NCI-H510A treated with DMSO at 0.1 percent for 48 hours (cell line): ENCODE results near the gene HOXD3.

ENCODE experiments used
- DNase-seq: peaks from one replicate; lab custom pipeline; 2025; lab: John Stamatoyannopoulos, UW

Gene HOXD3

DNA sequence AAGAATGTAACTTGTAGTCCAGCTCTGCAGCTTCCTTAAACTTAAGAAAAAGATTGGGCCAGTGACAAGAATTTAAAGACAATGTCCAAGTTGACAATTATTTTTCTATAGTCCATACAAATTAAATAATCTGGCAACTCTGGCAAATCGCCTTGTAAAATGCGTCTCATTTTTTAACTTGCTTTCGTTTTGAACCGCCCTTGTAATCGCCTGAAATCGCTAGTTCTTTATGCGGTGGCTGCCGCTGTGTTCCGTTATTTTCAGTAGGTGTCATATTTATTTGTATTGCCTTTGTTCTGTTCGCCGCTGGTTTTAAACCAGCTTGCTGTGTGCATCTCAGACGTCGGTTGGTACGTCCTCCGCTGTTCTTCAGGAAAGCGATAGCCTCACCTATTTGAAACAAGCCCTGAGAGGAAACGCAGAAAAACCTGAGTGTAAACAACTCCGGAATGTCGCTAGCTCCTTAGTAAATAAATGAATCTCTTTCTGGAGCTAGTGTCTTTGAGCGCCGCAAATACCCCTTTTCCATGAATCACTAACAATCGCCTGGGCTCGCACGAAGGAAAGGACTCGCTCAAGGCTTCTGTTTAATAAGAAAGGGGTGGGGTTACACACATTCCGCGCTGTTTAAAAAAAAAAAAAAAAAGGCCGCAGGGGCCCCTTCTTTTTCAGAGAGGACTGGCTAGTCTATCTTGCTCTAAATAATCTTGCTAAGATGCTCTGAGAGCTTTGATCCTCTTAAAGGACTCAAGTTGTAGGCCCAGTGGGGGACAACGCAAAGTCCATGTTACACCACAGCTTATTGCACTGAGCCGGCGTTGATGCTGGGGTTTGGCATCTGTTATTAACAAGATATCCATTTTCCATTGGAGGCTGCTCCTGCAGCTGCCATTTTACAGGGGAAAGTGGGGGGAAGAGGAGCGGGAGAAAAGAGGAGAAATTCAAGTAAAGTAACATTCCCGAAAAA, 24.6 kb upstream of the HOXD3 start:
- DNase-seq, result no peak

DNA sequence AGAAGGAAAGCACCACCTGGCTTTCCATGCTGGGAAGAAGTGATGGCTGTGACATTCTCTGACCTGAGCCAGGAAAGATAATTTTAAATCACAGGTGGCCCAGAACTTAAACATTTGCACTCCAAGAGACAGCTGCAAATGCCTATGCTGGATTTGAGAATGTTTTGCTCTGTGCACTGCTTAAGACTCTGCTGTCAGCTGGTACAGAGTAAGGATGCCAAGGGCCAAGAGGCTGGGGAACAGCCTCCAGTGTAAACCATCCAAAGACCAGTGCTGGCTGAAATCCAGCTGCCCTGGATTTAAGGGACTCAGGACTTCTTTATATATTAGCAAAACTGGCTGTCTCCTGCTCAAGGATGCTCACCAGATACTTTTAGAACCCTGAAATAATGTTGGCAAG, 23.7 kb upstream of the HOXD3 start:
- no peak for DNase-seq

DNA sequence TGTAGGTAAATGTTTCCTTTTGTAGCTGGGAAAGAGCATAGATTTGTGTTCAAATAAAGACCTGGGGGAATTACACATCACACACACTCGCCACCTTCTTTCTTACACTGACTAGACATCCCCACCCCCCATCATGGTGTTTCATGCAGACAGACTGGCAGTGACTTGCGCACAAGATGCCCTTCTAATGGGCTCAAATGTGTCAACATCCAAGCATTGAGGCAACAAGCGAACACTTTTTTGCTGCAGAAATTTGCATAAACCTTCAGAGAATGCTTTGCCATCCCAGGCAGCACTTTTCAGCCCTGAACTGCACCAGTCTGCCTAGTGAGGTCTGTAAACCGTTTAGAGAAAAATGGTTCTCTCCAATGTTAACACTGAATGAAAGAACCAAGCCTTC, 23.1 kb upstream of the HOXD3 start:
- DNase-seq, result no peak

DNA sequence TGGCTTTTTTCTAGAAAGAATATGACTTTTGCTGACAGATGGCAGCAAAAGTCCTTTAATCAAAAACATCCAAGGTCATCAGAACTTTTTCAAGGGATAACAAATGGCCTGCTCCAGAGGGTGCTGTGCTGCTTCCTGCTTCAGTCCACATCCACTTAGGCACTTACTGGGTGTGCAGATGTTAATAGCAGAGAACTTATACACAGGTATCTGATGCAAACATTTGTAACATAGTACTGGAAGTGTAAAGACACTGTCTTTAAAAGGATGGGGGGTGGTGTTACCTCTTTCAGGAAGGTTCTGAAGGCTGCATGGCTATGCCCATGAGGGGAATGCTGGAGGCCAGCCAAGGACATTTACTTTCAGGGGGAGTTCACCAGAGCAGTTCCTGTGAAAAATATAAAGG, 22.1 kb upstream of the HOXD3 start:
- DNase-seq, result no peak

DNA sequence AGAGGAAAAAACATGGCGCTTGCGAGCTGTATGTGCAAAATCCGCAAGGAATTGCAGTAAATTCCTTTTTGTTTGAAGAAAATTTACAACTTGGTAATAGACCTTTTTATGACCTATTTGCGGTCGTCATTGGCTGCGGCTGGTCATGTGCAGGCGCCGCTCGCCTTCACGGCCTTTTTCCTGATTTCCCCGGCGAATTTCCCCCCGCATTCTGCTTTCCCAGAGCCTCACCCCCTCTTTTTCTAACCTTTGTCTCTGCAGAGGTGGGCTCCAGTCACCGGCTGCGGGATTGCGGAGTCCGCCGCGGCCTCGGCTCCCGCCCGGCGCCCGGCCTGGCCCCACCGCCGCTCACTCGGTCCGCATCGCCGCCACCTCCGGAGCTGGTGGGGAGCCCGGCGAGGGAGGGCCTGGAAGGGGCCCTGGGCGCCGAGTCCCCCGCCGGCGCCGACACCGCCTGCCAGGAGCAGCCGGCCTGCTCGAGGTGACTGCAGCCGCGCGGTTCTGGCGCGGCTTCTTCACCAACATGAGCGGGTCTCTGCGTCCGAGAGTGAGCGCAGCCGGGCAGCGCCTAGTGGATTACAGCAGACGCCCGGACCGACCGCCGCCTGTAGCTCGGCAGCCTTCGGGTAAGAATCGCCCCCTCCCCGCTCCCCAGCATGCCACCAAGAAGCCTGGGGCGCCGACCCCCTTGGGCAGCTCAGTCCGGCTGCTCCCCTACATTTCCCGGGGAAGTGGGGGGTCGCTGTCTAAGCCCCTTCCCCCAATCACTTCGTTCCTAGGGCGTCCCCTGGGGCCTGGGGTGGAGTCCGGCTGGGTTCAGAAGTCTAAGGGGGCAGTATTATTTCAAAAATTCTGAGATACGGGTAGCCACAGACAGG, 20.5 kb upstream of the HOXD3 start:
- DNase-seq, result peak; percentile 56

DNA sequence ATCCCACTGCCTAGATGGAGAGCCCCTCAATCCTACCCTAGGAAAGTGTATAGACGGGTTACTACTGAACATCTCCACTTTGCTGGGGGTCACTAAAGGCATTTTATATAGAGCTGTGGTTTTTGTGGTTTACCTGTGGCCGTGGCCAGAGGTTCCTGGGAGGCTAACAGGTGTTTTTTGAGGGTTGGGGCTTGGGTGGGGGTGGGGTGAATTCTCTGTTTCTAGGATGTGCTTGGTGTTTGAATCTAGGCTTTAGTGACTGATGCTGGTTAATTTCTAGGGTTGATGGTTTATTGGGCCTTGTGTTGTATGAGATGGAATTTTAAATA, 19.9 kb upstream of the HOXD3 start:
- DNase-seq, result no peak

DNA sequence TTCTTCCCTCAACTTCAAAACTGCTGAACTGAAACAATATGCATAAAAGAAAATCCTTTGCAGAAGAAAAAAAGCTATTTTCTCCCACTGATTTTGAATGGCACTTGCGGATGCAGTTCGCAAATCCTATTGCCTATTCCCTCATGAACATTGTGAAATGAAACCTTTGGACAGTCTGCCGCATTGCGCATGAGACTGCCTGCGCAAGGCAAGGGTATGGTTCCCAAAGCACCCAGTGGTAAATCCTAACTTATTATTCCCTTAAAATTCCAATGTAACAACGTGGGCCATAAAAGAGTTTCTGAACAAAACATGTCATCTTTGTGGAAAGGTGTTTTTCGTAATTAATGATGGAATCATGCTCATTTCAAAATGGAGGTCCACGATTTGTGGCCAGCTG, 19.2 kb upstream of the HOXD3 start:
- no peak for DNase-seq

DNA sequence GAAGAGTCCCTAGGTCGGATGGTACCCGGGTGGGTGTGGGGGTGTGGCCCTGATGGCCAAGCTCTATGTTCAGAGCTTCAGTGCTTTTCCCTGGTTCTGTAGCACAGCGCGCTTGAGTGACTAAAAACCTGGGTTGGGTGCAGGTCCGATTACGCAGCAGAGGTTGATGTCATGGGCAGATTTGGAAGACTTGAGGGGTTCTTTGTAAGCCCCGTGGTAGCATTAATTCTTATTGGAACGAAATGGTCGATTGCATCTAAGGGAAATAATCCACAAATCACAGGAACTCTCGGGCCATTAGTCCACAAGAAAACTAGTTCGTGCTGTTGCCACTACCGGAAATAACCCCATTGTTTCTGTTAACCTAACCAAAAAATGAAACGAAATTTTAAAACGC, 18.6 kb upstream of the HOXD3 start:
- DNase-seq, result no peak

DNA sequence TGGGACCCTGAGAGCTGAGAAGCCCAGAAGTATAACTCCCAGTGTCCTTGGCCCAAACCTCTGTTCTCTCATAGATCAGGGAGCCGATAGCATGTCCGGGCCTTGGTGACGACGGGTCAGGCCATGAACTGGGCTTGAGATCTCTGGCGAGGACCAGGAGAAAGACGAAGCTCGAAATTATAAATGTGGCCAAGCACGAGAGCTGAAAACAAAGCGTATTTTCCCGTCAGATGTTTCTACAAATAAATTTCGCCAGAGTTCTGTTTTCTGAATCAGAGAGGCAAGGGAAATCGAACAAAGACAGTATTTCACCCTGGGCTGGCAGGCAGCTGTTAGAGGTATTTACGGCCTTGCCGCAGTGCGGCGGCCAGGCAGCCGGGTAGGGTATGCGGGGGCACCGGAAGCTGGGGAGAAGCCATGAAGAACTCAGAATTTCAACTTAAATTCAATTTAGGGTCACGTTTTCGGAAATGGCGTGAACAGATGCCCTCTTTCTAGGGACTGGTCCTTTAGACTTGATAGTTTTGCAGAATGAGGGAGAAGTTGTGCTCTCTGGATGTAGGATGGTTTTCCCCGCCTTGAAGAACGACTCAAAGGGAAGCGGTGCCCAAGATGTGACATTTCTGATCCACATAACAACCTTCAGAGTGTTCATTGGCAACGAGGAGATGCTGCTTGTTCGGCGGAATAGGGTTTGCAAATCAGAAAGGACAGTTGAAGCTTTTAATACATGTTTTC, 18.0 kb upstream of the HOXD3 start:
- DNase-seq, result no peak

DNA sequence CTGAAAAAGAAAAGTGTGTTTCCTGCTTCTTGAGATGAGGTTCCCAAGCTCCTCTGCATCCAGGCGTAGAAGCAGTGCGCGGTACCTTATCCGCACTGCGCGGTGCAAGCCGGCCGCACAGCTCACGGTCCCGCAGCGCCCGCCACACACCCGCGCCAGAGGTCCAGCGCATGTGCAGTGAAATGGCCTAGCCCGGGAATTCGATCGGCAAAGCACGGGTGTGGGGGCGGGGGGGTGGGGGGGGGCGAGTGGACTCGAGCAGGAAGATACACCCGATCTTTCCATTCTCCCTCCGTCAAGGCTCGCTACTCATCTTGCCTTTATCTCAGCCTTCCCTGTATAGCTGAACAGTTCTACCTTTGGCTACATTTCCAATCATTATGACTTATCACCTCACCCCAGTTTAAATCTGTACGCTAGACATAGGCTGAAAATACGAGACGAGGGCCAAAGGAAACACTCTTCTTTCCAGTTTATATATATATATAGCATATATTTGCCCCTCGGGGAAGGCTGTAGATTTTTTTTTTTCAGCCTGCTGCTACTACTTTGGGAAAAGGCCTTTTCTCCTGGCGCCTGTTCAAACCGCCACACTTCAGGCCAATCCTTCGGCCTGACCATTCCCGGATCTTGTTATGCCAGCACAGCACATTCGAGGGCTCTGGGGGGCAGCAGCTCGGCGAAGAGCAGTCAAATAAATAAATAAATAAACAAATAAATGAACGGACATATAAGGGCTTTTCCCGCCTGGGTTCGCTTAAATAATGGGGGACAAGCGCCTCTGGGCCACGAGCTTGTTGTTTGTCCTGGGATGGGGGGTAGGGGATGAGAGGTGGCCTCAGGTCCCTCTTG, 17.2 kb upstream of the HOXD3 start:
- DNase-seq, result no peak

DNA sequence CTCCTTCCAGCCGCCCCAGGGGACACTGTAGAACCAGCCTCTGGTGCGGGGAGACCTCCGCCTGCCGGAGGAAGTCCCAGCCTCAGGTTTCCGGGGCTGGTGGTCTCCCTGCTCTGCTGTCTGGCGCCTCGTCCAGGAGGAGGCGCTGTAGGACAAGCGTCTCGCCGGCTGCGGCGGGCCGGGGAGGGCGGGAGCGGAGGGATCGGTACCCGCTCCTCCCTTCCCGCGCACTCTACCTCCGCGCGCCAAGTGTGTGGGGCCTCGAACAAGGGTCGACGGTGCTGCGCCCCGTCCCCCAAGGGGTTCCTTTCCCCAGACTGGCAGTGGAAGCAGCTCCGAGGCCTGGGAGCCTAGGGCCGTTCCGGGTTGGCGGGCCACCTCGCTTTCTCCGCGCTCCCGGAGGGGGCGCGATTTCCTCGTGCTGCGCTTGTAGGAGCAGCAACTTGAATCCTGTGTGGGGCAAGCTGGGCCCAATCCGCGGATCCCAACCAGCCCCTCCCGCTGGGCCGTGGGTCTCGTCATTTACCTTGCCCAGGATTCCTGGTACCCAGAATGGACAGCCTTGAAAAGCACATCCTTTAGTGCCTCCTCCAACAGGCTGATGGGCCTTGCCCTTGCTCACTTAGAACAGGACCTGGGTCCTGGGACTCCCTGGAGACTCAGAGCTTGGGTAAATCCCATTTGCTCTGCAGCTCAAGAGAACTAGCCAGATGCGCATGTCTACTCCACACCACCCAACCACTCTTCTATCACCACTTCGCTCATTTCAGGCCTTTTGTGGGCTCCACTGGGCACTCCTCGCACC, 16.4 kb upstream of the HOXD3 start:
- DNase-seq, result peak; percentile 49

DNA sequence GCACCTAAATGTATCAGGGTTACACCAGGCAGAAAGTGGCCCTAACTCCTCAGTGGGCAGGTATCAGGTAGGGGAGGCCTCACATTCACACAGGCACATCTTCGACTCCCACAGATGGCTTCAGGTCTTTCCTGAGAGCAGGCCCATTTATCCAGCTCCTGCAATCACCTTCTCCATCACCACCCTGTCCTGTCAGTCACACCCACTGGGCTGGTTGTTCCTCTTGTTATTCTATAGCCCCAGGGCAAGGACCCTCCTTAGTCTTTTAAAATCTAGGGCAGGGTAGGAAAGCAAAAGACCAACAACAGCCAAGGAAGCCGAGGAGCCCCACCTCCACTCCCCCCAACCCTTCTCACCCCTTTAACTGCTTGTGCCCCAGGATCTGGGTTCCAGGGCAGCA, 14.8 kb upstream of the HOXD3 start:
- no peak for DNase-seq

DNA sequence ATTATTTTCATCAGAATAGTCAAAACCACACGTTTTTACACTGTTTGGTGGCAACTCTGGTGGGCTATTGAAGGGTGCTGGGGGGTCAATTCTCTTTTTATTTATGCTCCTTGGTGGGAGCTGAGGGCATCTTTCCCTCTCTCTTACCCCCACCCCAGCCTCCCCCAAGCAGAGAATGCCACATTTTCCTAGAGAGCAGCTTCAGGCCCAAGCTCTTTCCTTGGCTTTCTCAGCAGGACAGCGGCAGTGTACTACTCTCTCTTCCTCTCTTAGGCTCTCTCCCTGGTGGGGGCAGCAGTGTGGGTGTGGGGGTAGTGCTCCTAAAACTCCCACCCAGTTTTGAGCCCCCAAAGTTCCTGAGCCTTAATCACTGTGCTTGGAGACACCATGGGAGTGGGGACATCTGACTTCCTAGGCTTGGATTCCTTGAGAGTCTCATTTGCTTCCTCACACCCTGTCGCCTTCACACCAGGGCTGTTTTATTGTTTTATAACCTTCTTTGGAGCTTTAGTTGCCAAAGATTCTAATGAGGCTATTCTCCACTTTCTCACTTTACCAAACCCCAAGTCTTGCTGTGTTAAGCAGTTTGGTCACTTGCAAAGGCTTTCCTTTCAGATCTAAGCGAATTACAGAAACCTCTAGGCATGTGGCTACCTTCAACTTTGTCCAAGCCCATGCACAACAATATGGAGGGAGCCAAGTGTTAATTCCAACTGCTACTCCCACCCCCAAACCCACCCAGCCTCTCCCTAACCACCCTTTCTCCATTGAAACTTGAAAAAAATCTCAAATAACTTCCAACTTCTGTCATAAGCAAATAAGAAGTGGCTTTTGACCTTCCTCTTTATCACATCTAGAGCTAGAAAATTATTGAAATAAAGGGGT, 11.8 kb upstream of the HOXD3 start:
- DNase-seq, result no peak

DNA sequence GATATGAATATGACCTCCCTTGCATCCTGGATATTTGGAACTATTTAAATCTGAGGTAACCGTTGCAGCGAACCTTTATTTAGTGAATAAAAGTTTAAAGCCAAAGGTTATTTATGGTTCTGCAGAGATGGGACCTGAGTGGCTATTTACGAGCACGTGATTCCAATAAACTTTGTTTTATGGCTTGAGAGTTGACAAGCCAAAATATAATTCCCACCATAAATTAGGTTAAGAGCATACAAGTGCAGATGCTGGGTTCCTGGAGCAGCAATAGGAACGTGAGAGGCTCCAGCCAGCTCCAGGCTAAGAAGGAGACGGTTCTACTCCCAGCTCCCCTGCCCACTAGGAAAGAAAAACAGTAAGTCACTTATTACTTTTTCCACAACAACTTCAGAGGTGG, 11.0 kb upstream of the HOXD3 start:
- DNase-seq, result no peak

DNA sequence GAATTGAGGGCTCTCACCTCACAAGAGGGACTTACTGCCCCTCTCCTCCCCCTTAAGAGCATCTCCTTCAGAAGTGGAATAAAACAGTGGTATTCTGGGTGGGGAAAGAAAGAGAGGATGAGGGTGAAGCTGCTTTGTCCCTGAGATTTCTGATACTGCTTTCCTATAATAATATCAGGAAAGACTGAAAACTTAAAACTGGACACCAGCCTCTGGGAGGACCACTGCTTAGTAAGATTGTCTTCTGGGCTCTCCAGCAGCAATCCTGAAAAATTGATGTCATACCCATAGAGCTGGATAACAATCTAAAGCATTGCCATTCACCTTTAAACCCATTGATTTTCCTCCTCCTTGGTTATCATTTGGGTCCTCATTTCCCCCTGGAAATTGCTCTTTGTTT, 10.5 kb upstream of the HOXD3 start:
- no peak for DNase-seq

DNA sequence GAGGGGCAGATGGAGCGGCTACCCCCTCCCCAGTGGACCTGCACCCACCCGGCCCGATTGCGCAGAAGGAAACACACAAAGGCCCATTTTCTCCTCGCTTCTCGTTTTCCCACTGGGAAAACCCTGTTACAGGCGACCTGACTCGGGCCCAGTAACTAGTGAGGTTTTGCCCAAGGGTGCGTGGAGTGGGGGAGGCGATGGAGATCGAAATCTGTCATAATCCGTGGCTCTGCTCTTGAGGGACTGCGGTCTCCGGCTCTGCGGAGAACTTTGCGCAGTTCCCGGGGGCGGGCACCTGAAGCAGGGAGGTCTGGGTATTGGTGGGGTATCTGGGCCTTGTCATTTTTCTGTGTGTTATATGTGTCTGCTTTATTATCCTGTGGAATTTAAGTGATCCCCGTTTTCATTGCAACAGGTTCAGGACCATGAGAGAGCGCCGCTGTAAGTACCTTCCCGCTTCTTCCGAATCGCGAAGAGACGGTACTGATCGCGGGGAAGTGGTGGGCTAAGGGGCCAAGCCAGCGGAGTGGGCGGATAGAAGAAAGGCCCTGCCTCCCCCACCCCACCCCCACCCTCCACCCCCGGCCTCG, 9.8 kb upstream of the HOXD3 start:
- no peak for DNase-seq

DNA sequence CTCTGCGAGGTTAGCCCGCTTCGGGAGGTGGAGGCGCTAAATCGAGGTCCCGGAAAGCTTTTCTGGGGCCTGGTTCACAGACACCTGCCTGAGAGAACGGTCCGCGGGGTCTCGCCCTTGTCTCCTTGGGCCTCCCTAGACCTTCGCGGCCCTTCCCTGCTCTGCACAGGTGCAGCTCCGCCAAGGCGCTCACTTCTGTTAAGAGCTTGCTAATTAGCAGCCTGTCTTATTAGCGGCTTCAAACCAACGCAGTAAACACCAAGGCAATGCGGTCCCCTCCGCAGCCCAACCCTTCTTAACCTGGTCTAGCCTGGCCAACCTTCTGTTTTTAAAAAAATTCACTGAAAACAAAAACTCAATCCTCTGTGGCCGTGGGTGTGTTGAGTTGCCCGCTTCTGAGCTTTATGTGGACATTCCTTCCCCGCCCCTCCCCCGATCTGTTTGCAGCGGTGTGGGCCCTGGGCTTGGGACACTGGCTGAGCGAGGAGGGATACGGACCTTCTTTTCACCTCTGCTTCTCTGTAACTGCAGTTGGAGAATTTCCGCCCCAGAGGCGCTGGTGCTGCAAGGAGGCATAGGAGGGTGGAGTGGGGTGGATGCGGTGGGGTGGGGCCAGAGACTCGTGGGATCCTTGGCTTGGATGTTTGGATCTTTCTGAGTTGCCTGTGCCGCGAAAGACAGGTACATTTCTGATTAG, 9.2 kb upstream of the HOXD3 start:
- DNase-seq, result no peak

DNA sequence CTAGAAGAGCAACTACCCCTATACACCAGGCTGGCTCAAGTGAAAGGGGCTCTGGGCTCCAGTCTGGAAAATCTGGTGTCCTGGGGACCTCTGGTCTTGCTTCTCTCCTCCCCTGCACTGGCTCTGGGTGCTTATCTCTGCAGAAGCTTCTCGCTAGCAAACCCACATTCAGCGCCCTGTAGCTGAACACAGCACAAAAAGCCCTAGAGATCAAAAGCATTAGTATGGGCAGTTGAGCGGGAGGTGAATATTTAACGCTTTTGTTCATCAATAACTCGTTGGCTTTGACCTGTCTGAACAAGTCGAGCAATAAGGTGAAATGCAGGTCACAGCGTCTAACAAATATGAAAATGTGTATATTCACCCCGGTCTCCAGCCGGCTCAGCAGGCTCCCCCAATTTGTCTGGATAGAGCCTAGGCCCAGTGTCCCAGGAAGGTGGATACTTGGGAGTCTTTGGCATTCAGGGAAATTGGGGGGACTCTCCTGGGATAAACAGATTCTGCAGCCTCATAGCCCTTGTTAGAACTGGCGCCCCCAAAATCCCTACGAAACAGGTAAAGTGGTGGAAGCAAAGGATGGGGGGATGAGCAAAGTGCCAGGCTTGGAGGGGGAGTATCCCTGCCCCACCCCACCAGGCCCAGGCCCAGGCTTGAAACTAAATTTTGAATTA, 8.2 kb upstream of the HOXD3 start:
- DNase-seq, result no peak
